BJ (cell line): ENCODE measurements around the gene CCDC50. TPM values are rescaled to one million over a fixed set of nuclear protein-coding genes. Genes with fewer than 3 reads are reported as not detected.

Experiments used
- CTCF ChIA-PET: fragments of 350-600 bp; formaldehyde crosslinking; extraction: SDS; loops from one replicate; lab custom pipeline; 2021; ENCODE audit warnings: antibody characterized with exemption, inconsistent platforms; lab: Yijun Ruan, JAX
- POLR2A ChIA-PET: fragments of 300-600 bp; sonication (Branson Sonifier 250); formaldehyde crosslinking; extraction: SDS; loops from one replicate; lab custom pipeline; 2021; ENCODE audit warnings: antibody characterized with exemption; lab: Charles Lee
- DNase-seq: peaks from one replicate; pipeline ENCODE4 v3.0.0-alpha.2; 2011; ENCODE audit warnings: low read depth
- H3K27me3 ChIP-seq: 2 replicates; pipeline ENCODE4 v1.6.0; 2011; ENCODE audit warnings: low read length; ENCODE audit not compliant: control insufficient read depth, insufficient read depth
- H3K36me3 ChIP-seq: 2 replicates; pipeline ENCODE4 v1.5.1; 2011; ENCODE audit warnings: low read length; ENCODE audit not compliant: control insufficient read depth, insufficient read depth
- H3K4me3 ChIP-seq: 2 replicates; pipeline ENCODE4 v1.5.1; 2011; ENCODE audit warnings: low read depth, mild to moderate bottlenecking, control low read depth, low read length
- CTCF ChIP-seq: IDR thresholded peaks from 2 replicates; pipeline ENCODE4 v1.5.1; 2011; ENCODE audit warnings: low read depth, mild to moderate bottlenecking, control low read depth, inconsistent platforms, low read length, moderate library complexity; ENCODE audit not compliant: insufficient read depth
- polyA plus RNA-seq: library from polyadenylated mRNA; depleted of rRNA; stranded (reverse); fragments of >200 nt; gene quantifications from 2 replicates; pipeline ENCODE4 v1.2.3, GENCODE V29; 2011

CCDC50 gene
- polyA plus RNA-seq, 1 experiment, result 43.9 TPM

- Histone ChIP-seq H3K36me3 (no peaks in the 10 kb centered on the region), H3K27me3 (no peaks in the 10 kb centered on the region), H3K4me3 (peak within 1 kb of the TSS; percentile 84)
- POLR2A ChIA-PET, result no interaction called here
- CTCF ChIA-PET, result no interaction called here
- DNase-seq, result no peak
- TF ChIP-seq CTCF, result no peak
These were observed 698 bp downstream of the CCDC50 start, which contains the start of gene UTS2B for GRCh38 chr3:191329654-191330529. TSS of gene UTS2B (minus strand) at chr3:191330526. CDS start at chr3:191282189, 48,337 bp downstream.

DNA sequence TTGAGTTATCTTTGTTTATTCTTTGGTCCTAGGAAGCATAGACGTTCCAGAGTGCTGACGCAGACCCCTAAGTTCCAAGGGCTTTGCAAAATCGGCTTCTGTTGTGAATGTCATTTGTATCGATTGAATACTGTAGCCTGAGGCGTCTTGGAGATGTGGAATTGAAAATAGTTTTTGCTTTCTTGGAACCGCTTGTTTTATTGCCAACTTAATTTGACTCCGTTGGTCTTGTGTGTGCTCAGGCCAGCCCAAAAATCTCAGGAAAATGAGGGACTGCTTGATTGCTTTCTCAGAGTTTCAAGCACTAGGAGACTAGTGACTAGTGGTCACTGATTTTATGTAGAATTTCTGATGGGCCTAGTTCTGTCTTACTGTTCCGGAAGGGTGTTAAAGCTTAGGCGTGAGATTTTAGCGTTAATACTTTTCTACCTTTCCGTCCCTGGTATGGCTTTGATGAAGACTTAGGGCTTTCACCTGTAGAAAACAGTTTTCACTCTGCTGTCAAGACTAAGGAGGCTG is 1.4 kb downstream of the CCDC50 start:
- no peak for TF ChIP-seq CTCF
- CTCF ChIA-PET, result no interaction called here
- Histone ChIP-seq H3K36me3 (no peaks in the 10 kb centered on the region), H3K27me3 (no peaks in the 10 kb centered on the region), H3K4me3 (peak overlapping the region; percentile 84)
- DNase-seq, result no peak
- POLR2A ChIA-PET, result no interaction called here

DNA sequence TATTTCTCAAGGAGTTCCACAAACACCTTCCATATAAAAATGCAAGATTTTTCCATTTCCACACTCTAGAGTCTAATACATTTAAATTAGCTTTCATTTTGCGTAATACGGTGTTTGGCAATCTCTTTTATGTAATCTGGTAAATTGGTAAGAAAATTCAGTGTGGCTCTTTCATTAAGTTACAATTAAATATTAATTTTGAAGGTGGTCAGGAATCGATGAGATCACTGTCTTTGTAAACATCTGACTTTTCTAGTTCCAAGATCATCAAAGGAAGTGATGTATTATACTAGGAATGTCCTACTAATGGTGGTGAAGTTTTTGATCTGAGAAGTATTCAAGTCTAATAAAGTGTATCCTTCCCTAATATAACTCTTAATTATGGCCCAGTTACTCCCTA is 2.2 kb downstream of the CCDC50 start:
- POLR2A ChIA-PET, result no interaction called here
- no peak for DNase-seq
- CTCF ChIA-PET, result interaction anchor here (0.6 kb wide), 1 partner anchor 1655 kb away, joined by 3 read pairs; no protein-coding TSS in a partner anchor

DNA sequence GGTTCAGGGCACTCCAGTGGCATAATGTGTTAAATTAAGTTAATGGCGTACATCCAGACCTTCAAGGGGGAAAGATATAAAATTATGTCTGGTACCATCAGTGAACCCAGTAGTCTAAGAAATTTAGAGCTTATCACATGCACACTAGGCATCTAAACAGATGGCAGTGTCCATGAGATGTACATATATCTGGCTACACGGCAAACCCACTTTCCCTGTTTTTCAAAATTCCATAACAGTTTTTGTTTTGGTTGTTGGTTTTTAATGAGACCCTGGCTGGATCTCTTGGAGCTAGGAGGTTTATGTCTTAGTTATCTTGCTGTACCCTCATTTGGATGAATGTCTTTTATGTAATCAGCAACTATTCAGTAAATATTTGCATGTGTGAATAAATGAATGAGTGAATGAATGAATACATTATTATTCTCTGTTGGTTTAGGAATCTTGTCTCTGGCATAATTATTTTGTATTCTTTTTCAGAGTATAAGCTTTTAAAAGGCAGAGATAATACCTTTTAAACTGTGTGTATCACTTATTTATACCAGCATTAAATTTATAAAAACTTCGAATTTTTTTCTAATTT is 4.2 kb downstream of the CCDC50 start:
- Histone ChIP-seq H3K4me3 (no peak overlapping the region), H3K36me3 (no peaks in the 10 kb centered on the region), H3K27me3 (no peaks in the 10 kb centered on the region)
- ChIA-PET CTCF (interaction anchor here (1.1 kb wide), 1 partner anchor 12 kb away, joined by 3 read pairs; no protein-coding TSS in a partner anchor), POLR2A (no interaction called here)
- no peak for TF ChIP-seq CTCF
- no peak for DNase-seq

More for the DNA sequence above, 2.2 kb downstream of the CCDC50 start:
- Histone ChIP-seq H3K27me3 (no peaks in the 10 kb centered on the region), H3K4me3 (peak overlapping the region; percentile 84), H3K36me3 (no peaks in the 10 kb centered on the region)
- TF ChIP-seq CTCF, result no peak

DNA sequence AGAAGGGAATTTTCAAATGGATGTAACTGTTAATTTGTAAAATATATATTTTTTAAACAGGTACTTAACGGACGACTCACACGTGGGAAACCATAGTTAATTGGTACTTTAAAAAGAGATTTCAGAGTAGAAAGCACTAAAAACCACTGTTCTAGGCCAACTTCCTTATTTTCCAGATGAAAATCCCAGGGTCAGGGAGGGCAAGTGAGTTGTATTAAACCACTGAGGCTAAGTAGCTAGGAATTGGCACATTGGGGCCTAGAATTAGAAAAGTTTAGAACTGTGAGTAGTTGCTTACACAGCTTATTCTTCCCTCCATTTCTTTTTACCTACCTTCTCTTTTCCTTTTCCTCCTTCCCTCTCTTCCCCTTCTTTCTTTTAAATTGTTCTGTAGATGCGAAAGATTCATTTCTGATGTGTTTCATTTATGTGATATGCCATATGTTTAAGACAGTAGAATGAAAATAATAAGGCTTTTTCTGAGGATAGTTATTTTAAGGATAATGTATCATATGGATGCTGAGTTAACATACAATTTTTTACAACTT is 5.2 kb downstream of the CCDC50 start:
- H3K4me3 ChIP-seq, result no peak overlapping the region
- DNase-seq, result no peak
- no peaks in the 10 kb centered on the region for H3K27me3 ChIP-seq
- ChIA-PET CTCF (interaction anchor here (1.1 kb wide), 1 partner anchor 11 kb away, joined by 3 read pairs; no protein-coding TSS in a partner anchor), POLR2A (no interaction called here)
- no peaks in the 10 kb centered on the region for H3K36me3 ChIP-seq
- TF ChIP-seq CTCF, result no peak
